Measurements from ENCODE around the gene C8A. TPM values are rescaled to one million over a fixed set of nuclear protein-coding genes. Genes with fewer than 3 reads are reported as not detected.

The C8A gene
- total RNA-seq, 6 donors from 2014 or later = 0.09 TPM; not detected in 5

- Histone ChIP-seq H3K27me3 (no peaks in the 10 kb centered on the region), H3K9me3 (no peaks in the 10 kb centered on the region), H3K36me3 (no peaks in the 10 kb centered on the region), H3K4me1 (no peaks in the 10 kb centered on the region), H3K27ac (no peak within 1 kb of the TSS), H3K4me3 (no peak within 1 kb of the TSS)
- WGBS, 2 donors = 78 to 92% methylated on average over 3 of the region's 3 CpGs
- ATAC-seq (ENCODE audit: low FRiP score in 2 of 2) (no peak), DNase-seq (no peak)
- TF ChIP-seq CTCF (IDR thresholded peaks at IDR 0.05) (no peak), POLR2A (IDR thresholded peaks at IDR 0.05) (no peak), POLR2AphosphoS5 (IDR thresholded peaks at IDR 0.05) (no peak), EP300 (IDR thresholded peaks at IDR 0.05) (no peak)
Measured at GRCh38 chr1:56965916-56966697, 111.5 kb downstream of the C8A start, which contains the start of gene C8B. C8B (minus strand) TSS chr1:56966015; CDS start chr1:56965948, 67 bp downstream.

GRCh38 chr1:56966698-56966999, 112.1 kb downstream of the C8A start:
- no peak overlapping the region for H3K4me3 ChIP-seq
- TF ChIP-seq POLR2AphosphoS5 (IDR thresholded peaks at IDR 0.05) (no peak), EP300 (IDR thresholded peaks at IDR 0.05) (no peak), CTCF (IDR thresholded peaks at IDR 0.05) (no peak), POLR2A (IDR thresholded peaks at IDR 0.05) (no peak)
- no peak overlapping the region for H3K27ac ChIP-seq
- ATAC-seq (ENCODE audit: low FRiP score in 2 of 2) = no peak
- no peaks in the 10 kb centered on the region for H3K36me3 ChIP-seq
- WGBS, 2 donors = 93 to 96% methylated on average over 1 of the region's 1 CpG
- H3K9me3 ChIP-seq = no peaks in the 10 kb centered on the region
- no peak for DNase-seq
- H3K4me1 ChIP-seq = no peaks in the 10 kb centered on the region
- H3K27me3 ChIP-seq = no peaks in the 10 kb centered on the region

GRCh38 chr1:56967355-56967754, 112.8 kb downstream of the C8A start:
- H3K4me3 ChIP-seq = no peak overlapping the region
- TF ChIP-seq POLR2A (IDR thresholded peaks at IDR 0.05) (no peak), EP300 (IDR thresholded peaks at IDR 0.05) (no peak)
- H3K27ac ChIP-seq = no peak overlapping the region
- ATAC-seq (ENCODE audit: low FRiP score in 2 of 2) = no peak
- H3K9me3 ChIP-seq = no peaks in the 10 kb centered on the region
- H3K27me3 ChIP-seq = no peaks in the 10 kb centered on the region
- 73 to 86% methylated on average over 3 of the region's 3 CpGs for WGBS, 2 donors
- no peaks in the 10 kb centered on the region for H3K36me3 ChIP-seq
- H3K4me1 ChIP-seq = no peaks in the 10 kb centered on the region
- DNase-seq = no peak

Other genes with a start within 250 kb of the C8A start
- 1 to 10 TPM in 5 of 6 donors, under 1 TPM in 1; 0.78 to 8.2 (median 1.6) TPM for gene PRKAA2, start 209.5 kb upstream of the C8A start, total RNA-seq
- gene FYB2, start 35.4 kb upstream of the C8A start, total RNA-seq = 10 to 100 TPM in 2 of 6 donors, 1 to 10 TPM in 4; 1.2 to 43.2 (median 7.2) TPM
- 1 to 10 TPM in 2 of 6 donors, under 1 TPM in 3, not detected in 1; 0.26 to 9.6 (median 0.98) TPM for gene C8B, start 111.2 kb downstream of the C8A start, total RNA-seq